A549 (cell line): ENCODE results near the gene AWAT2. TPM values are rescaled to one million over a fixed set of nuclear protein-coding genes. Genes with fewer than 3 reads are reported as not detected.

ENCODE experiments used
- ATAC-seq, 2 experiments: fragments of 200-7000 bp in 1 of 2; fragments of >200 bp in 1 of 2; cut with Nextera tagmentation in 1 of 2; cut with Tn5 transposase in 1 of 2; 3 replicates each; pipeline versions ENCODE4 v1.8.0 to v1.9.1; 2018 to 2020; ENCODE audit warnings: mild to moderate bottlenecking in 1 of 2, moderate library complexity in 1 of 2
- CTCF ChIA-PET: fragments of 300-600 bp; sonication (Branson Sonifier 250); formaldehyde crosslinking; extraction: SDS; loops from one replicate; lab custom pipeline; 2021; ENCODE audit warnings: antibody characterized with exemption, inconsistent platforms; lab: Yijun Ruan, JAX
- POLR2A ChIA-PET: fragments of 350-600 bp; formaldehyde crosslinking; extraction: SDS; loops from one replicate; lab custom pipeline; 2021; ENCODE audit warnings: antibody characterized with exemption, inconsistent platforms; lab: Yijun Ruan, JAX
- DNase-seq, 2 experiments: peaks; one replicate each; pipeline versions ENCODE4 v3.0.0 to v3.0.0-alpha.2; 2011 to 2016; ENCODE audit warnings: low read depth in 1 of 2, low spot score in 1 of 2
- FAIRE-seq: peaks from 2 replicates; lab custom pipeline; 2011; peaks lifted over from hg19 to GRCh38; lab: Jason Lieb, UNC
- H3K27ac ChIP-seq, 2 experiments: fragments of >200 bp; sonication (Bioruptor Twin); formaldehyde crosslinking; 3 replicates each; pipeline ENCODE4 v1.5.1; 2016 to 2017
- H3K4me1 ChIP-seq: fragments of >200 bp; sonication (Bioruptor Twin); formaldehyde crosslinking; 3 replicates; pipeline ENCODE4 v1.6.1; 2016
- H3K4me2 ChIP-seq: fragments of >200 bp; sonication (Bioruptor Twin); formaldehyde crosslinking; 3 replicates; pipeline ENCODE4 v1.6.1; 2016
- H3K4me3 ChIP-seq: fragments of >200 bp; sonication (Bioruptor Twin); formaldehyde crosslinking; 3 replicates; pipeline ENCODE4 v1.5.1; 2016
- H3K9me3 ChIP-seq: fragments of >200 bp; sonication (Bioruptor Twin); formaldehyde crosslinking; 3 replicates; pipeline ENCODE4 v1.6.1; 2016
- CEBPB ChIP-seq, 2 experiments: fragments of >200 bp in 1 of 2; sonication (Bioruptor Twin) in 1 of 2; formaldehyde crosslinking in 1 of 2; IDR thresholded peaks; 2 replicates each; pipeline ENCODE4 v1.6.1; 2012 to 2016
- CHD2 ChIP-seq: fragments of 150-350 bp; IDR thresholded peaks from 2 replicates; pipeline ENCODE4 v1.6.1; 2014; ENCODE audit warnings: low read length; ENCODE audit not compliant: partially characterized antibody
- E2F6 ChIP-seq: IDR thresholded peaks from 2 replicates; pipeline ENCODE4 v1.6.1; 2012; ENCODE audit warnings: low read depth, borderline replicate concordance
- EHF ChIP-seq: fragments of 250-450 bp; sonication (Bioruptor Pico); IDR thresholded peaks from 2 replicates; pipeline ENCODE4 v1.5.0; 2020; ENCODE audit warnings: mild to moderate bottlenecking
- GATA3 ChIP-seq: IDR thresholded peaks from 2 replicates; pipeline ENCODE4 v1.6.1; 2012; ENCODE audit warnings: borderline replicate concordance
- HEYL ChIP-seq: fragments of 250-450 bp; sonication (Bioruptor Pico); IDR thresholded peaks from 2 replicates; pipeline ENCODE4 v1.8.0; 2021; ENCODE audit warnings: mild to moderate bottlenecking, moderate library complexity
- JUNB ChIP-seq: fragments of >200 bp; sonication (Bioruptor Twin); formaldehyde crosslinking; IDR thresholded peaks from 2 replicates; pipeline ENCODE4 v1.6.1; 2016
- KDM1A ChIP-seq: fragments of 200-600 bp; sonication (generic); IDR thresholded peaks from 2 replicates; pipeline ENCODE4 v1.6.1; 2016; ENCODE audit warnings: low read depth, mild to moderate bottlenecking
- NPAS2 ChIP-seq: fragments of 250-450 bp; sonication (Bioruptor Pico); IDR thresholded peaks from 2 replicates; pipeline ENCODE4 v1.8.0; 2022; ENCODE audit warnings: mild to moderate bottlenecking, moderate library complexity, borderline replicate concordance
- RAD21 ChIP-seq, 2 experiments: fragments of >200 bp in 1 of 2; sonication (Bioruptor Twin) in 1 of 2; formaldehyde crosslinking in 1 of 2; IDR thresholded peaks in 1 of 2; conservative IDR thresholded peaks in 1 of 2; 2 replicates in 1 of 2; 3 replicates in 1 of 2; pipeline ENCODE4 v1.6.1; 2012 to 2018; ENCODE audit warnings: inconsistent platforms in 1 of 2
- RARB ChIP-seq: fragments of 250-450 bp; sonication (Bioruptor Pico); IDR thresholded peaks from 2 replicates; pipeline ENCODE4 v1.8.0; 2021; ENCODE audit warnings: mild to moderate bottlenecking, moderate library complexity
- RFX5 ChIP-seq: fragments of 450-650 bp; IDR thresholded peaks from 2 replicates; pipeline ENCODE4 v1.7.1; 2014; ENCODE audit warnings: antibody characterized with exemption, mild to moderate bottlenecking, moderate library complexity
- SMC3 ChIP-seq: fragments of >200 bp; sonication (Bioruptor Twin); formaldehyde crosslinking; IDR thresholded peaks from 3 replicates; pipeline ENCODE4 v1.6.1; 2018; ENCODE audit warnings: inconsistent platforms
- USF2 ChIP-seq: fragments of 450-650 bp; IDR thresholded peaks from 2 replicates; pipeline ENCODE4 v1.6.1; 2014; ENCODE audit warnings: antibody characterized with exemption
- ZFP36 ChIP-seq: fragments of 450-650 bp; IDR thresholded peaks from 2 replicates; pipeline ENCODE4 v1.6.1; 2014; ENCODE audit warnings: borderline replicate concordance; ENCODE audit not compliant: partially characterized antibody
- ZNF302 ChIP-seq: fragments of 250-450 bp; sonication (Bioruptor Pico); IDR thresholded peaks from 2 replicates; pipeline ENCODE4 v1.9.0; 2021; ENCODE audit warnings: inconsistent platforms, mild to moderate bottlenecking, moderate library complexity
- ZSCAN20 ChIP-seq: fragments of 250-450 bp; sonication (Bioruptor Pico); IDR thresholded peaks from 2 replicates; pipeline ENCODE4 v1.8.0; 2022; ENCODE audit warnings: mild to moderate bottlenecking, moderate library complexity
- WGBS: methylation state at CpG from one replicate; pipeline ENCODE4 v1.1.6; 2017; ENCODE audit errors: missing lambda C conversion rate; 5-methylcytosine and 5-hydroxymethylcytosine counted together
- polyA plus RNA-seq, 4 experiments: library from polyadenylated mRNA; depleted of rRNA in 3 of 4; stranded (reverse); fragments of >200 nt; fragmentation: RNase III in 1 of 4; extraction: RNeasy Plus Mini Kit Qiagen cat#74134 plus additional on column Dnase treatment in 1 of 4; gene quantifications; 2 replicates in 3 of 4; 3 replicates in 1 of 4; pipeline ENCODE4 v1.2.3, GENCODE V29; 2011 to 2017
- small RNA-seq, 6 experiments: library from RNA; depleted of rRNA; stranded (forward); fragments of <200 nt; gene quantifications; one replicate each; pipeline ENCODE3, GENCODE V24; 2012
- TF ChIP-seq, protein P1 (sequence below): IDR thresholded peaks from 2 replicates; pipeline ENCODE4 v1.6.1; 2012

Gene AWAT2
- polyA plus RNA-seq, 2 of the 4 experiments (the other 2 are of a cell fraction): not detected

GRCh38 chrX:69995362-69996112, 54.2 kb downstream of the AWAT2 start (continued):
- TF ChIP-seq CEBPB (IDR thresholded peaks at IDR 0.05): no peak
- TF ChIP-seq HEYL (CRISPR knock-in tag): no peak
- no peak for TF ChIP-seq ZNF302
- no peak for TF ChIP-seq JUNB

DNA sequence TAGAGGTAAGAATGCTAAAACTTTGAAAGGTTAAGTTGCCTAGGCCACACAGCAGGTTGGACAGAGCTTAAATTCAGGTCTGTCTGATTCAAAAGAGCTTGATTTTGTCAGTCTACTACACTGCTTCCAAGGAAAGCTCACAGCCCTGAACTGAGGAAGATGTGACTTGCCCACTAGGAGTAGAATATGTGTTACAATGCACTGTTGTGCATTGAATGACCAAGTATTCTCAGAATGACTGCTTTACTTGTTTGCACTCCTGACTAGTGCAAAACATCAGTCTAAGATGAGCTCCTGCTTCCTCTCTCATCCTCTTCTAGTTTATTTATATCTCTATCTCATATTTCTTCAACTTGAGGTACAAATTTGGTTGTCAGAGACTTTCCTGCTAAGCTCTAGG, 56.2 kb downstream of the AWAT2 start:
- Histone ChIP-seq H3K4me2 (no peak overlapping the region), H3K9me3 (no peaks in the 10 kb centered on the region), H3K27ac (no peak overlapping the region), H3K4me3 (no peak overlapping the region), H3K4me1 (no peaks in the 10 kb centered on the region)
- POLR2A ChIA-PET: no interaction called here
- DNase-seq (no peak), ATAC-seq (no peak), FAIRE-seq (peak; percentile 72)
- CTCF ChIA-PET: no interaction called here
- TF ChIP-seq EHF (CRISPR knock-in tag) (no peak), ZNF302 (no peak), GATA3 (no peak), RAD21 (conservative IDR thresholded peaks at IDR 0.05 in 1 of 2, IDR thresholded peaks at IDR 0.05 in 1 of 2) (no peak), CHD2 (no peak), KDM1A (no peak), USF2 (no peak), ZFP36 (no peak), ZSCAN20 (CRISPR knock-in tag) (no peak), NPAS2 (CRISPR knock-in tag) (no peak)

DNA sequence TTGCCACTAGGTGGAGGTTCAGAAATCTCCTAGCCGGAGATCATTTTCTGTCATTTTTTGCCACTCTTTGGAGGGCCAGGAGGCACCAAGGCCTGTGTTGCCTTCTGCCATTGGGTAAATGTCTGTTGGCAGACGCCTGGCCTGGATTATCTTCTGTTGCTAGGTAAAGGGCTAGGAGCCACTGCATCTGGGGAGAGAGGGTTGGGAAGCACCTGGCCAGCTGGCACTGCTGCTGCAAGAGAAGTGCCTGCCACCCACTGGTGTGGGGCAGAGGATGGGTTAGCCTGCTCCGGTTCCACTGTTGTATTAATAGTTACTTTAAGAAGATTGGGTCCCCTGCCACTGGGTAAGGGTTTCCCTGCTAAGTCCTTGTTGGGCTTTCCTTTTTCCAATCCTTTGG, 58.1 kb downstream of the AWAT2 start:
- WGBS: 40% methylated on average over 3 of the region's 3 CpGs
- no peaks in the 10 kb centered on the region for H3K4me1 ChIP-seq
- DNase-seq: no peak
- no peak overlapping the region for H3K4me2 ChIP-seq
- no peak overlapping the region for H3K4me3 ChIP-seq
- H3K27ac ChIP-seq: no peak overlapping the region
- no peak for ATAC-seq
- no peaks in the 10 kb centered on the region for H3K9me3 ChIP-seq
- TF ChIP-seq, protein P1, sequence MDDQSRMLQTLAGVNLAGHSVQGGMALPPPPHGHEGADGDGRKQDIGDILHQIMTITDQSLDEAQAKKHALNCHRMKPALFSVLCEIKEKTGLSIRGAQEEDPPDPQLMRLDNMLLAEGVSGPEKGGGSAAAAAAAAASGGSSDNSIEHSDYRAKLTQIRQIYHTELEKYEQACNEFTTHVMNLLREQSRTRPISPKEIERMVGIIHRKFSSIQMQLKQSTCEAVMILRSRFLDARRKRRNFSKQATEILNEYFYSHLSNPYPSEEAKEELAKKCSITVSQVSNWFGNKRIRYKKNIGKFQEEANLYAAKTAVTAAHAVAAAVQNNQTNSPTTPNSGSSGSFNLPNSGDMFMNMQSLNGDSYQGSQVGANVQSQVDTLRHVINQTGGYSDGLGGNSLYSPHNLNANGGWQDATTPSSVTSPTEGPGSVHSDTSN: no peak
- TF ChIP-seq RARB (CRISPR knock-in tag) (no peak), E2F6 (no peak), SMC3 (no peak), RFX5 (no peak)
- POLR2A ChIA-PET: no interaction called here
- CTCF ChIA-PET: no interaction called here
- FAIRE-seq: no peak

Small RNA genes within 50 kb of the gene (small RNA-seq; reads per million reads assigned to genes)
- gene MIR676: 0 to 1.7 (median 0.39) reads per million in 6 experiments

Other genes with a start within 250 kb of the AWAT2 start
- not detected in 2 replicates for gene OTUD6A, start 12.5 kb upstream of the AWAT2 start, polyA plus RNA-seq (2011; rRNA removed)
- not detected in 3 replicates for gene OTUD6A, start 12.5 kb upstream of the AWAT2 start, polyA plus RNA-seq (2017; fragmentation: RNase III; extraction: RNeasy Plus Mini Kit Qiagen cat#74134 plus additional on column Dnase treatment)
- 103 and 106 TPM in 2 replicates for gene IGBP1, start 83.5 kb upstream of the AWAT2 start, polyA plus RNA-seq (2011; rRNA removed)
- gene IGBP1, start 83.5 kb upstream of the AWAT2 start, polyA plus RNA-seq (2017; fragmentation: RNase III; extraction: RNeasy Plus Mini Kit Qiagen cat#74134 plus additional on column Dnase treatment): 50.2 to 56.4 TPM (median 54.0 TPM) in 3 replicates
- not detected in 2 replicates for gene DGAT2L6, start 127.5 kb upstream of the AWAT2 start, polyA plus RNA-seq (2011; rRNA removed)
- gene DGAT2L6, start 127.5 kb upstream of the AWAT2 start, polyA plus RNA-seq (2017; fragmentation: RNase III; extraction: RNeasy Plus Mini Kit Qiagen cat#74134 plus additional on column Dnase treatment): not detected in 3 replicates
- gene AWAT1, start 184.7 kb upstream of the AWAT2 start, polyA plus RNA-seq (2011; rRNA removed): not detected in 2 replicates
- not detected in 3 replicates for gene AWAT1, start 184.7 kb upstream of the AWAT2 start, polyA plus RNA-seq (2017; fragmentation: RNase III; extraction: RNeasy Plus Mini Kit Qiagen cat#74134 plus additional on column Dnase treatment)
- gene P2RY4, start 210.3 kb upstream of the AWAT2 start, polyA plus RNA-seq (2011; rRNA removed): 0.06 and 0.19 TPM in 2 replicates
- not detected in 3 replicates for gene P2RY4, start 210.3 kb upstream of the AWAT2 start, polyA plus RNA-seq (2017; fragmentation: RNase III; extraction: RNeasy Plus Mini Kit Qiagen cat#74134 plus additional on column Dnase treatment)
- not detected in 2 replicates for gene ARR3, start 218.4 kb upstream of the AWAT2 start, polyA plus RNA-seq (2011; rRNA removed)
- not detected in 3 replicates for gene ARR3, start 218.4 kb upstream of the AWAT2 start, polyA plus RNA-seq (2017; fragmentation: RNase III; extraction: RNeasy Plus Mini Kit Qiagen cat#74134 plus additional on column Dnase treatment)
- gene RAB41, start 232.2 kb upstream of the AWAT2 start, polyA plus RNA-seq (2011; rRNA removed): not detected in 2 replicates
- gene RAB41, start 232.2 kb upstream of the AWAT2 start, polyA plus RNA-seq (2017; fragmentation: RNase III; extraction: RNeasy Plus Mini Kit Qiagen cat#74134 plus additional on column Dnase treatment): not detected in 3 replicates
- gene PDZD11, start 240.0 kb upstream of the AWAT2 start, polyA plus RNA-seq (2011; rRNA removed): 133 and 159 TPM in 2 replicates
- gene PDZD11, start 240.0 kb upstream of the AWAT2 start, polyA plus RNA-seq (2017; fragmentation: RNase III; extraction: RNeasy Plus Mini Kit Qiagen cat#74134 plus additional on column Dnase treatment): 78.5 to 86.5 TPM (median 83.4 TPM) in 3 replicates
- 34.5 and 46.6 TPM in 2 replicates for gene KIF4A, start 240.2 kb upstream of the AWAT2 start, polyA plus RNA-seq (2011; rRNA removed)
- 26.5 to 29.1 TPM (median 27.9 TPM) in 3 replicates for gene KIF4A, start 240.2 kb upstream of the AWAT2 start, polyA plus RNA-seq (2017; fragmentation: RNase III; extraction: RNeasy Plus Mini Kit Qiagen cat#74134 plus additional on column Dnase treatment)